Measurements from ENCODE around the gene RBM20. TPM values are rescaled to one million over a fixed set of nuclear protein-coding genes. Genes with fewer than 3 reads are reported as not detected.

RBM20 gene
- total RNA-seq, 4 donors from 2014 or later = 0.54 to 4.3 (median 1.5) TPM

GRCh38 chr10:110671788-110672579 is 27.8 kb downstream of the RBM20 start:
- Histone ChIP-seq H3K27me3 (no peaks in the 10 kb centered on the region), H3K4me3 (replicated peaks in 1 of 3) (peak overlapping the region; percentile 21 to 51 (median 41)), H3K9me3 (no peaks in the 10 kb centered on the region), H3K36me3 (no peaks in the 10 kb centered on the region), H3K4me1 (peaks cover 0 to 3% of the 10 kb centered on the region in 2 donors), H3K27ac (peak overlapping the region in 2 of 3 donors; percentile 55 to 57)
- WGBS, 2 donors = 1 to 2% methylated on average over 13 to 31 of the region's 47 CpGs
- TF ChIP-seq CTCF (IDR thresholded peaks at IDR 0.05) (peak; percentile 76 to 93 (median 84)), POLR2A (IDR thresholded peaks at IDR 0.05) (no peak)
- peak; percentile 69 to 77 for DNase-seq
- intact Hi-C loops (cut with DNase I) = loop anchor here (5.0 kb wide), 1 partner anchor 60 kb away; no protein-coding TSS in a partner anchor

GRCh38 chr10:110672580-110672919 is 28.4 kb downstream of the RBM20 start:
- 10 to 15% methylated on average over 8 to 9 of the region's 12 CpGs for WGBS, 2 donors
- Histone ChIP-seq H3K9me3 (no peaks in the 10 kb centered on the region), H3K27ac (peak overlapping the region in 2 of 3 donors; percentile 55 to 57), H3K4me1 (peaks cover 0 to 3% of the 10 kb centered on the region in 2 donors), H3K27me3 (no peaks in the 10 kb centered on the region), H3K36me3 (no peaks in the 10 kb centered on the region), H3K4me3 (replicated peaks in 1 of 3) (peak overlapping the region; percentile 21 to 51 (median 41))
- no peak for DNase-seq
- intact Hi-C loops (cut with DNase I) = loop anchor here (5.0 kb wide), 1 partner anchor 60 kb away; no protein-coding TSS in a partner anchor
- no peak for TF ChIP-seq POLR2A (IDR thresholded peaks at IDR 0.05)
- no peak for TF ChIP-seq CTCF (IDR thresholded peaks at IDR 0.05)

- Histone ChIP-seq H3K27me3 (no peaks in the 10 kb centered on the region), H3K4me1 (peaks cover 0 to 3% of the 10 kb centered on the region in 2 donors), H3K4me3 (replicated peaks in 1 of 3) (no peak overlapping the region), H3K36me3 (no peaks in the 10 kb centered on the region), H3K9me3 (no peaks in the 10 kb centered on the region), H3K27ac (no peak overlapping the region)
- 65 to 73% methylated on average over 6 of the region's 6 CpGs for WGBS, 2 donors
- no peak for DNase-seq
- intact Hi-C loops (cut with DNase I) = no loop called here
- TF ChIP-seq POLR2A (IDR thresholded peaks at IDR 0.05) (no peak), CTCF (IDR thresholded peaks at IDR 0.05) (no peak)
These were observed 31.9 kb downstream of the RBM20 start for GRCh38 chr10:110676016-110676415.

- H3K4me1 ChIP-seq = no peaks in the 10 kb centered on the region
- no peak for DNase-seq
- H3K27ac ChIP-seq = no peak overlapping the region
- no peaks in the 10 kb centered on the region for H3K27me3 ChIP-seq
- no peaks in the 10 kb centered on the region for H3K36me3 ChIP-seq
- TF ChIP-seq POLR2A (IDR thresholded peaks at IDR 0.05) = no peak
- TF ChIP-seq CTCF (IDR thresholded peaks at IDR 0.05) = no peak
- intact Hi-C loops (cut with DNase I) = no loop called here
- H3K9me3 ChIP-seq = no peaks in the 10 kb centered on the region
- no peak overlapping the region for H3K4me3 ChIP-seq (replicated peaks in 1 of 3)
- WGBS, 2 donors = 76 to 78% methylated on average over 13 of the region's 13 CpGs
These were observed 35.5 kb downstream of the RBM20 start for GRCh38 chr10:110679486-110680272.

Measured in thyroid gland (tissue), 4 donors.